Transverse colon (tissue), 4 donors: ENCODE results near the gene BIRC6.

Source experiments
- POLR2A ChIP-seq: fragments of 450-650 bp; IDR thresholded peaks from one replicate; pipeline ENCODE4 v1.6.1; 2016; ENCODE audit warnings: antibody characterized with exemption, mild to moderate bottlenecking, moderate library complexity
- POLR2AphosphoS5 ChIP-seq, 3 donors: sonication (generic); formaldehyde crosslinking; IDR thresholded peaks; one replicate each; pipeline ENCODE4 v1.6.1; 2016; ENCODE audit warnings: antibody characterized with exemption in 3 of 3
- TF ChIP-seq, protein P1 (sequence below), 5 experiments: fragments of 200-600 bp in 3 of 5; fragments of 450-650 bp in 2 of 5; sonication (generic) in 3 of 5; IDR thresholded peaks; 1 replicate in 2 of 5; 2 replicates in 3 of 5; pipeline ENCODE4 v1.5.1; 2016 to 2017; ENCODE audit warnings: antibody characterized with exemption in 5 of 5, inconsistent platforms in 3 of 5, mild to moderate bottlenecking in 2 of 5, moderate library complexity in 1 of 5

GRCh38 chr2:32416519-32416918 lies 59.7 kb downstream of the BIRC6 start:
- TF ChIP-seq, protein P1, sequence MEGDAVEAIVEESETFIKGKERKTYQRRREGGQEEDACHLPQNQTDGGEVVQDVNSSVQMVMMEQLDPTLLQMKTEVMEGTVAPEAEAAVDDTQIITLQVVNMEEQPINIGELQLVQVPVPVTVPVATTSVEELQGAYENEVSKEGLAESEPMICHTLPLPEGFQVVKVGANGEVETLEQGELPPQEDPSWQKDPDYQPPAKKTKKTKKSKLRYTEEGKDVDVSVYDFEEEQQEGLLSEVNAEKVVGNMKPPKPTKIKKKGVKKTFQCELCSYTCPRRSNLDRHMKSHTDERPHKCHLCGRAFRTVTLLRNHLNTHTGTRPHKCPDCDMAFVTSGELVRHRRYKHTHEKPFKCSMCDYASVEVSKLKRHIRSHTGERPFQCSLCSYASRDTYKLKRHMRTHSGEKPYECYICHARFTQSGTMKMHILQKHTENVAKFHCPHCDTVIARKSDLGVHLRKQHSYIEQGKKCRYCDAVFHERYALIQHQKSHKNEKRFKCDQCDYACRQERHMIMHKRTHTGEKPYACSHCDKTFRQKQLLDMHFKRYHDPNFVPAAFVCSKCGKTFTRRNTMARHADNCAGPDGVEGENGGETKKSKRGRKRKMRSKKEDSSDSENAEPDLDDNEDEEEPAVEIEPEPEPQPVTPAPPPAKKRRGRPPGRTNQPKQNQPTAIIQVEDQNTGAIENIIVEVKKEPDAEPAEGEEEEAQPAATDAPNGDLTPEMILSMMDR (IDR thresholded peaks at IDR 0.05): no peak
- TF ChIP-seq POLR2A: no peak
- no peak for TF ChIP-seq POLR2AphosphoS5 (IDR thresholded peaks at IDR 0.05)
